GM12891 (cell line): ENCODE measurements around the gene MMEL1.

Experiments used
- POLR2A ChIP-seq: IDR thresholded peaks from 2 replicates; pipeline ENCODE4 v1.6.1; 2011; ENCODE audit warnings: low read depth, low read length, control low read depth
- POLR2AphosphoS5 ChIP-seq: IDR thresholded peaks from 2 replicates; pipeline ENCODE4 v1.6.1; 2011; ENCODE audit warnings: low read depth, low read length, control low read depth
- POU2F2 ChIP-seq: IDR thresholded peaks from 2 replicates; pipeline ENCODE4 v1.6.1; 2011; ENCODE audit warnings: low read depth, mild to moderate bottlenecking, control low read depth, low read length, moderate library complexity
- SPI1 ChIP-seq: IDR thresholded peaks from 2 replicates; pipeline ENCODE4 v1.6.1; 2011; ENCODE audit warnings: low read depth, low read length, control low read depth
- TAF1 ChIP-seq: IDR thresholded peaks from 2 replicates; pipeline ENCODE4 v1.6.1; 2011; ENCODE audit warnings: low read depth, low read length, control low read depth

DNA sequence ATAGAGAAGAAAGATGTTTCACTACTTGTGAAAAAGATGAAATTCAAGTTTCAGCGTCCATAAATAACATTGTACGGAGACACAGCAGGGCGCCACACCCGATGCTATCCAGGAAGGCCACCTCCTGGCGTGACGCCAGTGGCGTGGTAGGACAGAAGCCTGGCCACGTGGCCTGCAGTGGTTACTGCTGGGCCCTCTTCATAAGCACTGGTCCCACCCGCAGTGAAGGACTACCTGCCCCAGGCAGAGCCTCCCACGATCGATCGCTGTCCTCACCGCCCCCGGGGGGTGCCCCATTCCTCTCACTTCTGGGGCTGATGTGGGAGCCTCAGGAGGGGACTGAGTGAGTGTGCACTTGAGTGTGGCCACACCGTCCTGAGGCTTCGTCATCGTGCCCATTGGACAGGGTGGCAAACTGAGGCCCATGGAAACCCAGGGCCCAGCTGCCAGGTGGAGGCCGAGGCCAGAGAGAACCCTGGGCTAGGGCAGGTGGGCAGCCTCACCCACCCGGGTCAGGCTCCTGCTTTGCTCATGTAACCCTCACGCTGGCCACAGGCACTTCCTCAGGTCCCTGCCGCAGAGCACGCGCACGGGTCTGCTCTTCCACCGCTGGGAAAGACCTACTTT, 91.1 kb downstream of the MMEL1 start:
- TF ChIP-seq POU2F2 (no peak), POLR2A (no peak), TAF1 (no peak), POLR2AphosphoS5 (no peak), SPI1 (no peak)
